Esophagus muscularis mucosa (tissue), 4 donors: ENCODE results near the gene COX8C. TPM values are rescaled to one million over a fixed set of nuclear protein-coding genes. Genes with fewer than 3 reads are reported as not detected.
"Not testable (repeated sequence)": the region's sequence is repeated elsewhere in the genome, so short reads cannot be mapped to it uniquely, and the experiment has no call there.

Experiments
- DNase-seq: peaks from one replicate; pipeline ENCODE4 v3.0.0-alpha.2; 2017; ENCODE audit errors: extremely low spot score
- H3K27ac ChIP-seq, 4 donors: fragments of 200-600 bp; sonication (generic); replicated peaks in 1 of 4; 1 replicate in 3 of 4; 2 replicates in 1 of 4; pipeline ENCODE4 v1.5.1; 2016 to 2019; ENCODE audit warnings: mild to moderate bottlenecking in 1 of 4
- H3K27me3 ChIP-seq, 4 donors: fragments of 200-600 bp; sonication (generic); one replicate each; pipeline versions ENCODE4 v1.5.1 to v1.6.0; 2016 to 2019
- H3K36me3 ChIP-seq, 4 donors: fragments of 200-600 bp; sonication (generic); one replicate each; pipeline ENCODE4 v1.5.1; 2016 to 2019
- H3K4me1 ChIP-seq, 4 donors: fragments of 200-600 bp; sonication (generic); one replicate each; pipeline ENCODE4 v1.5.1; 2016 to 2019
- H3K4me3 ChIP-seq, 4 donors: fragments of 200-600 bp; sonication (generic); 1 replicate in 2 of 4; 2 replicates in 2 of 4; pipeline ENCODE4 v1.5.1; 2016 to 2019; ENCODE audit warnings: mild to moderate bottlenecking in 4 of 4, moderate library complexity in 1 of 4
- H3K9me3 ChIP-seq, 4 donors: fragments of 200-600 bp; sonication (generic); 1 replicate in 3 of 4; 2 replicates in 1 of 4; pipeline ENCODE4 v1.5.1; 2016 to 2019
- CTCF ChIP-seq, 3 experiments: fragments of 200-600 bp in 2 of 3; fragments of 450-650 bp in 1 of 3; sonication (generic) in 2 of 3; IDR thresholded peaks; one replicate each; pipeline ENCODE4 v1.5.1; 2017 to 2019; ENCODE audit warnings: antibody characterized with exemption in 3 of 3, mild to moderate bottlenecking in 2 of 3, moderate library complexity in 1 of 3
- EP300 ChIP-seq: sonication (generic); formaldehyde crosslinking; IDR thresholded peaks from one replicate; pipeline ENCODE4 v1.6.1; 2017; ENCODE audit warnings: antibody characterized with exemption
- POLR2A ChIP-seq: fragments of 450-650 bp; IDR thresholded peaks from one replicate; pipeline ENCODE4 v1.6.1; 2017; ENCODE audit warnings: antibody characterized with exemption, moderate library complexity, mild to moderate bottlenecking, low read depth
- POLR2AphosphoS5 ChIP-seq, 2 donors: sonication (generic); formaldehyde crosslinking; IDR thresholded peaks; one replicate each; pipeline ENCODE4 v1.6.1; 2017; ENCODE audit warnings: antibody characterized with exemption in 2 of 2
- WGBS: methylation state at CpG from one replicate; pipeline ENCODE4 v1.1.5; 2018; 5-methylcytosine and 5-hydroxymethylcytosine counted together
- intact Hi-C: fragments of 100-400 bp; cut with DNase I; formaldehyde crosslinking; loops from one replicate; pipeline ENCODE4 v1.15.1; 2023
- small RNA-seq, 3 donors: library from RNA; depleted of rRNA; stranded (forward); fragments of <200 nt; gene quantifications; one replicate each; pipeline ENCODE3, GENCODE V24; 2016
- total RNA-seq, 4 donors: library from RNA; depleted of rRNA; stranded (reverse); fragments of >200 nt; gene quantifications; one replicate each; pipeline versions ENCODE4 v1.1.0 to v1.2.1, GENCODE V29; 2016

COX8C gene
- total RNA-seq, 4 donors from 2014 or later: not detected

GRCh38 chr14:93379831-93380230 lies 32.8 kb downstream of the COX8C start:
- Histone ChIP-seq H3K4me3 (no peak overlapping the region), H3K27me3 (no peaks in the 10 kb centered on the region), H3K4me1 (no peaks in the 10 kb centered on the region), H3K36me3 (no peaks in the 10 kb centered on the region), H3K27ac (no peak overlapping the region), H3K9me3 (no peaks in the 10 kb centered on the region)
- intact Hi-C loops: no loop called here
- WGBS: 50% methylated on average over 1 of the region's 1 CpG
- TF ChIP-seq CTCF (IDR thresholded peaks at IDR 0.05) (no peak), POLR2A (no peak), POLR2AphosphoS5 (IDR thresholded peaks at IDR 0.05) (no peak), EP300 (no peak)
- no peak for DNase-seq

GRCh38 chr14:93381644-93382043 lies 34.7 kb downstream of the COX8C start:
- Histone ChIP-seq H3K4me3 (no peak overlapping the region), H3K4me1 (no peaks in the 10 kb centered on the region), H3K27ac (no peak overlapping the region), H3K9me3 (no peaks in the 10 kb centered on the region), H3K27me3 (no peaks in the 10 kb centered on the region), H3K36me3 (no peaks in the 10 kb centered on the region)
- DNase-seq: no peak
- intact Hi-C loops: no loop called here
- WGBS: 72% methylated on average over 1 of the region's 1 CpG
- no peak for TF ChIP-seq POLR2A
- TF ChIP-seq EP300: no peak
- no peak for TF ChIP-seq CTCF (IDR thresholded peaks at IDR 0.05)
- TF ChIP-seq POLR2AphosphoS5 (IDR thresholded peaks at IDR 0.05): no peak

- H3K4me3 ChIP-seq, H3K4me1 ChIP-seq, intact Hi-C loops, H3K27me3 ChIP-seq, H3K36me3 ChIP-seq, DNase-seq, H3K27ac ChIP-seq, H3K9me3 ChIP-seq: not testable (repeated sequence)
- WGBS: 61% methylated on average over 1 of the region's 1 CpG
Measured at GRCh38 chr14:93384256-93384655, 37.3 kb downstream of the COX8C start.

GRCh38 chr14:93395231-93395630 lies 48.2 kb downstream of the COX8C start:
- H3K27me3 ChIP-seq: no peaks in the 10 kb centered on the region
- H3K9me3 ChIP-seq: peaks cover 0 to 13% (median 9%) of the 10 kb centered on the region in 4 donors
- intact Hi-C loops: no loop called here
- DNase-seq: no peak
- no peak overlapping the region for H3K27ac ChIP-seq
- no peaks in the 10 kb centered on the region for H3K36me3 ChIP-seq
- H3K4me3 ChIP-seq: no peak overlapping the region
- TF ChIP-seq POLR2AphosphoS5 (IDR thresholded peaks at IDR 0.05) (no peak), EP300 (no peak), POLR2A (no peak), CTCF (IDR thresholded peaks at IDR 0.05) (no peak)
- no peaks in the 10 kb centered on the region for H3K4me1 ChIP-seq

GRCh38 chr14:93396456-93396855 lies 49.5 kb downstream of the COX8C start:
- Histone ChIP-seq H3K4me3 (no peak overlapping the region), H3K27ac (no peak overlapping the region), H3K27me3 (no peaks in the 10 kb centered on the region), H3K4me1 (no peaks in the 10 kb centered on the region), H3K36me3 (no peaks in the 10 kb centered on the region), H3K9me3 (peaks cover 0 to 13% (median 9%) of the 10 kb centered on the region in 4 donors)
- TF ChIP-seq EP300 (no peak), POLR2A (no peak), CTCF (IDR thresholded peaks at IDR 0.05) (no peak), POLR2AphosphoS5 (IDR thresholded peaks at IDR 0.05) (no peak)
- no peak for DNase-seq
- intact Hi-C loops: no loop called here
- 90% methylated on average over 1 of the region's 1 CpG for WGBS

Small RNA genes lying within 50 kb of the gene (small RNA-seq; reads per million reads assigned to genes)
- 0 reads per million in 3 donors for gene RF00019

Other genes with a start within 250 kb of the COX8C start
- 100 to 1,000 TPM; 108 to 221 (median 138) TPM for gene ITPK1, start 231.3 kb upstream of the COX8C start, total RNA-seq
- gene MOAP1, start 162.3 kb upstream of the COX8C start, total RNA-seq: 10 to 100 TPM; 54.3 to 90.9 (median 61.7) TPM
- 10 to 100 TPM in 3 of 4 donors, 1 to 10 TPM in 1; 6.8 to 15.6 (median 11.6) TPM for gene LYSET, start 161.9 kb upstream of the COX8C start, total RNA-seq
- gene GON7, start 140.1 kb upstream of the COX8C start, total RNA-seq: 10 to 100 TPM in 3 of 4 donors, 1 to 10 TPM in 1; 6.1 to 14.5 (median 11.6) TPM
- 10 to 100 TPM; 26.2 to 33.6 (median 29.9) TPM for gene UBR7, start 139.9 kb upstream of the COX8C start, total RNA-seq
- 10 to 100 TPM; 28.8 to 35.7 (median 30.1) TPM for gene BTBD7, start 14.1 kb upstream of the COX8C start, total RNA-seq
- gene UNC79, start 83.8 kb downstream of the COX8C start, total RNA-seq: under 1 TPM; under 0.01 to 0.23 (median 0.18) TPM